Measurements from ENCODE around the gene UGT1A8. TPM values are rescaled to one million over a fixed set of nuclear protein-coding genes. Genes with fewer than 3 reads are reported as not detected.
"Not testable (repeated sequence)": the region's sequence is repeated elsewhere in the genome, so short reads cannot be mapped to it uniquely, and the experiment has no call there.

The UGT1A8 gene
- polyA plus RNA-seq, 1 of the 3 experiments (the other 2 are of a cell fraction) = not detected

DNA sequence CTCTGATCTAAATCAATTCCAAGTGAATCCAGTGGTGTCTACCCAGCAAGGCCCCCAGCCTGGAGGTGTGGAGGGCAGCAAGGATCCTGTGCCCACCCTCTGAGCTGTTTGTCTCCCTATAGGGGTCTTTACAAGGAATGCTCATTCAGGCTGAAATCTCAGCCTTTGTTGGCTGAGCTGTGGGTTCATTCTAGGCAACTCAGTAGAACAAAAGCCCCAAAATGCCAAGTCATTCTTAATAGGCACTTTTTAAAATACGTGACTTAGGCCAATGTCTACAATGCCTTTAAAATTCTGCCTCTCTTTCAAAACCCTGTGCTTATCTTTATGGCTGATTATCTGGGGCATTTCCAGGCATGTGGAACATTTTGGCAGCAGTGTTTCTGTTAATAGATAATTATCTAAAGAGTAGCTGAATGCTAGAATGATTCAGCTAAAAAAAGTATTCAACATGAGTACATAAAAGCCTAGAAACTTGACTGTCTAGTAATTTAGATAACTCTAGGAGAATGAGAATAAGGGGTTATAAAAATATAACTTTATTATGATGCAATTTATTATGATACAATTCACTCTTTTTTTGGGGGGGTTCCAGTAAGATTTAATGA is 82.7 kb downstream of the UGT1A8 start:
- peak; percentile 31 for DNase-seq

DNA sequence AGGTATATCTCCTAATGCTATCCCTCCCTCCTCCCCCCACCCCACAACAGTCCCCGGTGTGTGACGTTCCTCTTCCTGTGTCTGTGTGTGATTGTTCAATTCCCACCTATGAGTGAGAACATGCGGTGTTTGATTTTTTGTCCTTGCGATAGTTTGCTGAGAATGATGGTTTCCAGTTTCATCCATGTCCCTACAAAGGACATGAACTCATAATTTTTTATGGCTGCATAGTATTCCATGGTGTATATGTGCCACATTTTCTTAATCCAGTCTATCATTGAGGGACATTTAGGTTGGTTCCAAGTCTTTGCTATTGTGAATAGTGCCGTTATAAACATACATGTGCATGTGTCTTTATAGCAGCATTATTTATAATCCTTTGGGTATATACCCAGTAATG is 83.4 kb downstream of the UGT1A8 start:
- H3F3A ChIP-seq (replicated peaks; ENCODE audit: insufficient read depth); H3K4me2 ChIP-seq; H4K20me1 ChIP-seq (ENCODE audit: insufficient read depth); POLR2A ChIA-PET; H3K9ac ChIP-seq; H3K4me1 ChIP-seq (ENCODE audit: control insufficient read depth in 1 of 2, insufficient read depth in 2 of 2, low read depth in 1 of 2, low read length in 1 of 2); H3K36me3 ChIP-seq (replicated peaks in 1 of 2; ENCODE audit: control insufficient read depth in 1 of 2, insufficient read depth in 2 of 2, low read length in 1 of 2); H3K79me2 ChIP-seq (ENCODE audit: insufficient read depth); DNase-seq; H3K9me2 ChIP-seq; H3K27me3 ChIP-seq (ENCODE audit: insufficient read depth); H3K4me3 ChIP-seq (ENCODE audit: low read depth in 2 of 2, low read length in 1 of 2); H3K27ac ChIP-seq (ENCODE audit: low read depth in 2 of 2, low read length in 1 of 2); H2AFZ ChIP-seq (ENCODE audit: low read depth); H3K9me3 ChIP-seq: not testable (repeated sequence)
- CTCF ChIA-PET = interaction anchor here (1.0 kb wide), 1 partner anchor 10 kb away, joined by 3 read pairs; no protein-coding TSS in a partner anchor
- 73% methylated on average over 5 of the region's 5 CpGs for WGBS (ENCODE audit: low lambda C conversion rate)

More for the DNA sequence above, 82.7 kb downstream of the UGT1A8 start:
- Histone ChIP-seq H3K4me2 (0 out of 2 replicates have a peak overlapping the region, but pooled peaks have one; percentile 2), H3K9me3 (no peaks in the 10 kb centered on the region), H3K27ac (ENCODE audit: low read depth in 2 of 2, low read length in 1 of 2) (peak overlapping the region; percentile 19 to 76; a peak in 2 of 4 replicates), H2AFZ (ENCODE audit: low read depth) (no peak overlapping the region), H3K9ac (no peak overlapping the region), H3K4me3 (ENCODE audit: low read depth in 2 of 2, low read length in 1 of 2) (no peak overlapping the region), H3K27me3 (ENCODE audit: insufficient read depth) (no peaks in the 10 kb centered on the region), H3K79me2 (ENCODE audit: insufficient read depth) (no peaks in the 10 kb centered on the region), H3F3A (replicated peaks; ENCODE audit: insufficient read depth) (no peaks in the 10 kb centered on the region), H3K4me1 (ENCODE audit: control insufficient read depth in 1 of 2, insufficient read depth in 2 of 2, low read depth in 1 of 2, low read length in 1 of 2) (peaks cover 0 to 3% of the 10 kb centered on the region in 2 experiments; a peak in 2 of 4 replicates), H3K9me2 (no peaks in the 10 kb centered on the region), H4K20me1 (ENCODE audit: insufficient read depth) (no peaks in the 10 kb centered on the region), H3K36me3 (replicated peaks in 1 of 2; ENCODE audit: control insufficient read depth in 1 of 2, insufficient read depth in 2 of 2, low read length in 1 of 2) (no peaks in the 10 kb centered on the region)
- ChIA-PET CTCF (interaction anchor here (1.0 kb wide), 1 partner anchor 11 kb away, joined by 3 read pairs; no protein-coding TSS in a partner anchor), POLR2A (no interaction called here)
- WGBS (ENCODE audit: low lambda C conversion rate) = 21% methylated on average over 1 of the region's 1 CpG
- TF ChIP-seq FOSL2 (IDR thresholded peaks at IDR 0.05; ENCODE audit: borderline replicate concordance, low read depth) (no peak), SIN3A (IDR thresholded peaks at IDR 0.05; ENCODE audit: borderline replicate concordance, low read depth, low read length) (no peak), YY1 (IDR thresholded peaks at IDR 0.05; ENCODE audit: low read depth) (no peak), GATA2 (CRISPR knock-in tag; IDR thresholded peaks at IDR 0.05) (peak; percentile 80), TCF12 (IDR thresholded peaks at IDR 0.05) (peak; percentile 20; the same call in 1 of the 2 replicates), TAF1 (IDR thresholded peaks at IDR 0.05; ENCODE audit: borderline replicate concordance, low read depth, low read length) (no peak), RXRA (IDR thresholded peaks at IDR 0.05; ENCODE audit: borderline replicate concordance, low read depth) (no peak), RCOR1 (IDR thresholded peaks at IDR 0.05; ENCODE audit: low read length) (peak; percentile 71; the same call in 1 of the 2 replicates), POLR2AphosphoS5 (IDR thresholded peaks at IDR 0.05; ENCODE audit: low read depth, low read length) (no peak), EP300 (IDR thresholded peaks at IDR 0.05; ENCODE audit: borderline replicate concordance in 1 of 2, low read depth in 1 of 2, low read length in 1 of 2) (peak in 1 of 2 experiments; percentile 50; a peak in 1 of 4 replicates)
- TF ChIP-seq, protein P1, sequence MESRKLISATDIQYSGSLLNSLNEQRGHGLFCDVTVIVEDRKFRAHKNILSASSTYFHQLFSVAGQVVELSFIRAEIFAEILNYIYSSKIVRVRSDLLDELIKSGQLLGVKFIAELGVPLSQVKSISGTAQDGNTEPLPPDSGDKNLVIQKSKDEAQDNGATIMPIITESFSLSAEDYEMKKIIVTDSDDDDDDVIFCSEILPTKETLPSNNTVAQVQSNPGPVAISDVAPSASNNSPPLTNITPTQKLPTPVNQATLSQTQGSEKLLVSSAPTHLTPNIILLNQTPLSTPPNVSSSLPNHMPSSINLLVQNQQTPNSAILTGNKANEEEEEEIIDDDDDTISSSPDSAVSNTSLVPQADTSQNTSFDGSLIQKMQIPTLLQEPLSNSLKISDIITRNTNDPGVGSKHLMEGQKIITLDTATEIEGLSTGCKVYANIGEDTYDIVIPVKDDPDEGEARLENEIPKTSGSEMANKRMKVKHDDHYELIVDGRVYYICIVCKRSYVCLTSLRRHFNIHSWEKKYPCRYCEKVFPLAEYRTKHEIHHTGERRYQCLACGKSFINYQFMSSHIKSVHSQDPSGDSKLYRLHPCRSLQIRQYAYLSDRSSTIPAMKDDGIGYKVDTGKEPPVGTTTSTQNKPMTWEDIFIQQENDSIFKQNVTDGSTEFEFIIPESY (IDR thresholded peaks at IDR 0.05; ENCODE audit: borderline replicate concordance, low read depth) = no peak
- TF ChIP-seq, protein P2, sequence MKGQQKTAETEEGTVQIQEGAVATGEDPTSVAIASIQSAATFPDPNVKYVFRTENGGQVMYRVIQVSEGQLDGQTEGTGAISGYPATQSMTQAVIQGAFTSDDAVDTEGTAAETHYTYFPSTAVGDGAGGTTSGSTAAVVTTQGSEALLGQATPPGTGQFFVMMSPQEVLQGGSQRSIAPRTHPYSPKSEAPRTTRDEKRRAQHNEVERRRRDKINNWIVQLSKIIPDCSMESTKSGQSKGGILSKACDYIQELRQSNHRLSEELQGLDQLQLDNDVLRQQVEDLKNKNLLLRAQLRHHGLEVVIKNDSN (IDR thresholded peaks at IDR 0.05; ENCODE audit: borderline replicate concordance, low read depth) = no peak
- TF ChIP-seq, protein P3, sequence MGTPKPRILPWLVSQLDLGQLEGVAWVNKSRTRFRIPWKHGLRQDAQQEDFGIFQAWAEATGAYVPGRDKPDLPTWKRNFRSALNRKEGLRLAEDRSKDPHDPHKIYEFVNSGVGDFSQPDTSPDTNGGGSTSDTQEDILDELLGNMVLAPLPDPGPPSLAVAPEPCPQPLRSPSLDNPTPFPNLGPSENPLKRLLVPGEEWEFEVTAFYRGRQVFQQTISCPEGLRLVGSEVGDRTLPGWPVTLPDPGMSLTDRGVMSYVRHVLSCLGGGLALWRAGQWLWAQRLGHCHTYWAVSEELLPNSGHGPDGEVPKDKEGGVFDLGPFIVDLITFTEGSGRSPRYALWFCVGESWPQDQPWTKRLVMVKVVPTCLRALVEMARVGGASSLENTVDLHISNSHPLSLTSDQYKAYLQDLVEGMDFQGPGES (IDR thresholded peaks at IDR 0.05; ENCODE audit: low read depth, low read length) = no peak

Data from SK-N-SH (cell line).